Measurements from ENCODE around the gene BCR.

DNA sequence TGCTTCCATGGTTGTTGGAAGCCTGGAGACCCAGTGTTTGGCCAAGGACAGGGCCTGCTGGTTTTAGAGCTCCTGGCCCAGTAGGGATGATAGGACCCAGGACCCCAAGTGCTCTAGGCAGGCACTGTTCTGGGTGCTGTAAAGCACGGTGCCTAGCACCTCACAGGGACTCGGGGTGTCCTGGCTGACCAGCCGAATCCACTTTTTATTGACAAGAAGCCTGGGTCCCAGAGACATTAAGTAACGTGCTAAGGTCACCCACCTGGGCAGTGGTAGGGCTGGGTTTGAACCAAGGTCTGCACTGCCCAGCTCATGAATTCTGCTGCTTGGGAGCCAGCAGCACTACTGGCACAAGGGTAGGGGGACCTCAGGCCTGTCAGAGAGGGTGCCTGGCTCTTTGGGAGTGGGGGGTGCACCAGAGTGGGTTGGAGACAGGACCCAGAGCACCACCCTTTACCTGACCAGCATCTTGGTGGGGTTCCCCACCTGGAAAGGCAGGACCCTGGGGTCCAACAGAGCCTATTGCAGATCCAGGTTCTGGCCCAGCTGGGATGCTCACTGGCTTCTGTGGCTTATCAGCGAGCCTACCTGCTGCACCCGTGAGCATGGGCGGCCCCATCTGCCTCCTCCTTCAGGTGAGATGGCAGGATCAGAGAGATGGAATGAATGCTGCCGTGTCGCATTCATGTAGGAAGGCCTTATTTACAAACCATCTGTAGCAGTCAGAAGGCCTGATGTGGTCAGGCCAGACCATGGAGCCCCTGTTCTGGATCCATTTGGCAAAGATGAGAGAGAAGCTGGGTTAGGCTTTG is 52.0 kb downstream of the BCR start:
- TF ChIP-seq, protein P1, sequence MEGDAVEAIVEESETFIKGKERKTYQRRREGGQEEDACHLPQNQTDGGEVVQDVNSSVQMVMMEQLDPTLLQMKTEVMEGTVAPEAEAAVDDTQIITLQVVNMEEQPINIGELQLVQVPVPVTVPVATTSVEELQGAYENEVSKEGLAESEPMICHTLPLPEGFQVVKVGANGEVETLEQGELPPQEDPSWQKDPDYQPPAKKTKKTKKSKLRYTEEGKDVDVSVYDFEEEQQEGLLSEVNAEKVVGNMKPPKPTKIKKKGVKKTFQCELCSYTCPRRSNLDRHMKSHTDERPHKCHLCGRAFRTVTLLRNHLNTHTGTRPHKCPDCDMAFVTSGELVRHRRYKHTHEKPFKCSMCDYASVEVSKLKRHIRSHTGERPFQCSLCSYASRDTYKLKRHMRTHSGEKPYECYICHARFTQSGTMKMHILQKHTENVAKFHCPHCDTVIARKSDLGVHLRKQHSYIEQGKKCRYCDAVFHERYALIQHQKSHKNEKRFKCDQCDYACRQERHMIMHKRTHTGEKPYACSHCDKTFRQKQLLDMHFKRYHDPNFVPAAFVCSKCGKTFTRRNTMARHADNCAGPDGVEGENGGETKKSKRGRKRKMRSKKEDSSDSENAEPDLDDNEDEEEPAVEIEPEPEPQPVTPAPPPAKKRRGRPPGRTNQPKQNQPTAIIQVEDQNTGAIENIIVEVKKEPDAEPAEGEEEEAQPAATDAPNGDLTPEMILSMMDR (IDR thresholded peaks at IDR 0.05; ENCODE audit: low read depth, low read length) = no peak
- TF ChIP-seq, protein P2, sequence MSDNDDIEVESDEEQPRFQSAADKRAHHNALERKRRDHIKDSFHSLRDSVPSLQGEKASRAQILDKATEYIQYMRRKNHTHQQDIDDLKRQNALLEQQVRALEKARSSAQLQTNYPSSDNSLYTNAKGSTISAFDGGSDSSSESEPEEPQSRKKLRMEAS (IDR thresholded peaks at IDR 0.05; ENCODE audit: low read depth, low read length) = no peak
- no peak for TF ChIP-seq POLR2A (IDR thresholded peaks at IDR 0.05; ENCODE audit: extremely low read depth, insufficient read length)
- no peak for TF ChIP-seq MYC (IDR thresholded peaks at IDR 0.05; ENCODE audit: low read depth, low read length)

All from NB4 (cell line).